Prostate gland (tissue), 2 donors: ENCODE measurements around the gene FMN2.

Experiments used
- POLR2A ChIP-seq: fragments of 450-650 bp; IDR thresholded peaks from one replicate; pipeline ENCODE4 v1.6.1; 2016; ENCODE audit warnings: antibody characterized with exemption, mild to moderate bottlenecking
- POLR2AphosphoS5 ChIP-seq: sonication (generic); formaldehyde crosslinking; IDR thresholded peaks from one replicate; pipeline ENCODE4 v1.6.1; 2017; ENCODE audit warnings: antibody characterized with exemption
- TF ChIP-seq, protein P1 (sequence below), 4 experiments: fragments of 200-600 bp in 2 of 4; fragments of 450-650 bp in 2 of 4; sonication (generic) in 2 of 4; IDR thresholded peaks; 1 replicate in 3 of 4; 2 replicates in 1 of 4; pipeline ENCODE4 v1.5.1; 2016 to 2019; ENCODE audit warnings: antibody characterized with exemption in 4 of 4, mild to moderate bottlenecking in 2 of 4, moderate library complexity in 2 of 4

DNA sequence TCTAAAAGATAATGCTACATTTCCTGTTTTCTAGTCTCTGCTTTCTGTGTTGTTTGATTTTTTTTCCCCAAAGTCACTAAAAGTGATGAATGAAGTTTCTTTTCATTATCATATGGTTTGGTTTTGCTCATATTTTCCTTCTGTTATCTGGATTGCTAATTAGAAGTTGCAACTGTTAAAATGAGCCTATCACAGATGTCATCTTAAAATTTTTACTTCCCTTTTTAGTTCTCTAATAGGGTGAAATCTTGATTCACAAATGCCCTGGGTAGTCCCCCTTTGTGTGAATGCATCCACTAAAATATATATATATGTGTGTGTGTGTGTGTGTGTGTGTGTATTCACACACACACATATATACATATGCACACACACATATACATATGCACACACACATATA is 376.2 kb downstream of the FMN2 start:
- no peak for TF ChIP-seq POLR2AphosphoS5
- no peak for TF ChIP-seq POLR2A
- TF ChIP-seq, protein P1, sequence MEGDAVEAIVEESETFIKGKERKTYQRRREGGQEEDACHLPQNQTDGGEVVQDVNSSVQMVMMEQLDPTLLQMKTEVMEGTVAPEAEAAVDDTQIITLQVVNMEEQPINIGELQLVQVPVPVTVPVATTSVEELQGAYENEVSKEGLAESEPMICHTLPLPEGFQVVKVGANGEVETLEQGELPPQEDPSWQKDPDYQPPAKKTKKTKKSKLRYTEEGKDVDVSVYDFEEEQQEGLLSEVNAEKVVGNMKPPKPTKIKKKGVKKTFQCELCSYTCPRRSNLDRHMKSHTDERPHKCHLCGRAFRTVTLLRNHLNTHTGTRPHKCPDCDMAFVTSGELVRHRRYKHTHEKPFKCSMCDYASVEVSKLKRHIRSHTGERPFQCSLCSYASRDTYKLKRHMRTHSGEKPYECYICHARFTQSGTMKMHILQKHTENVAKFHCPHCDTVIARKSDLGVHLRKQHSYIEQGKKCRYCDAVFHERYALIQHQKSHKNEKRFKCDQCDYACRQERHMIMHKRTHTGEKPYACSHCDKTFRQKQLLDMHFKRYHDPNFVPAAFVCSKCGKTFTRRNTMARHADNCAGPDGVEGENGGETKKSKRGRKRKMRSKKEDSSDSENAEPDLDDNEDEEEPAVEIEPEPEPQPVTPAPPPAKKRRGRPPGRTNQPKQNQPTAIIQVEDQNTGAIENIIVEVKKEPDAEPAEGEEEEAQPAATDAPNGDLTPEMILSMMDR (IDR thresholded peaks at IDR 0.05): no peak
